Hepatocyte (in vitro differentiated cells): Measurements from ENCODE around the gene PHKG2.

Experiments used
- CTCF ChIP-seq: fragments of 200-600 bp; sonication (generic); IDR thresholded peaks from 2 replicates; pipeline ENCODE4 v1.5.1; 2016; ENCODE audit warnings: antibody characterized with exemption, mild to moderate bottlenecking; ENCODE audit not compliant: poor library complexity
- EZH2 ChIP-seq: fragments of 200-600 bp; sonication (generic); IDR thresholded peaks from 2 replicates; pipeline ENCODE4 v1.6.1; 2016; ENCODE audit warnings: antibody characterized with exemption, mild to moderate bottlenecking, borderline replicate concordance

GRCh38 chr16:30775131-30775391 is 26.8 kb downstream of the PHKG2 start:
- TF ChIP-seq CTCF: no peak
- TF ChIP-seq EZH2: no peak
